Measurements from ENCODE around the gene SNX22.

Gene SNX22

DNA sequence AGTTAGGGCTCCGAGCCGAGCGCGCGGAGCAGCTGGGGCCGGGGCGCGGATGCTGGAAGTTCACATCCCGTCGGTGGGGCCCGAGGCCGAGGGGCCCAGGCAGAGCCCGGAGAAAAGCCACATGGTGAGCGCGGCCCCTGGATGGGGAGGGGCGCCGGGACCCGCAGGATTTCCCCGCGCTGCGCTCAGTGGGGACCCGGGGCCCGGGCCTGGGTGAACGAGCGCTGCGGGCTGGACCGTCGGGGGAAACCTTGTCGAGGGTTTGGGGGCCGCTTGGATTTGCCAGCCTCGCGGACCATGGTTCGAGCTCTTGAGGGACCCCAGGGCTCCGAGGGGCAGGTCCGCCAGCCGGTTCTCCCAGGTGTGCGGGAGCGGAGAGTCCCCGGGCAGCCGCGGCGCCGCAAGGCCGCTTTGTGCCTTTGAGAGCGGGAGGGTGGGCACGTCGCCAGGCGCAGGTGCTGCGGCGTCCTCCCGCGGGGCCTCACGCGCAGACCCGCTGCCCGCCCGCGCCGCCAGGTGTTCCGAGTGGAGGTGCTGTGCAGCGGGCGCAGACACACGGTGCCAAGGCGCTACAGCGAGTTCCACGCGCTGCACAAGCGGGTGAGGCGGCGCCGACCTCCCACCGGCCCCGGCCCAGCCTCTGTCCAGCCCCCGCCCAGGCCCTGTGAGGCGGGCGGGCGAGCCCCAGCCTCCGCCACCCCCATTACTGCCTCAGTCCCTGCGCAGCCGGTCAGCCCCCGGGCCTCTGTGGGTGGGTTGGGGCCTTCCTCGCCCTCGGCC, at the start of gene SNX22:
Gene SNX22, plus strand, starts transcription at position 5 of the 780 bp plus-strand sequence. Its CDS starts 45 bp downstream, at position 50.
- H3K4me2 ChIP-seq (ENCODE audit: low read length), result peak within 1 kb of the TSS; percentile 77
- no peak for TF ChIP-seq EZH2 (IDR thresholded peaks at IDR 0.05; ENCODE audit: borderline replicate concordance, low read length)
- TF ChIP-seq, protein P1, sequence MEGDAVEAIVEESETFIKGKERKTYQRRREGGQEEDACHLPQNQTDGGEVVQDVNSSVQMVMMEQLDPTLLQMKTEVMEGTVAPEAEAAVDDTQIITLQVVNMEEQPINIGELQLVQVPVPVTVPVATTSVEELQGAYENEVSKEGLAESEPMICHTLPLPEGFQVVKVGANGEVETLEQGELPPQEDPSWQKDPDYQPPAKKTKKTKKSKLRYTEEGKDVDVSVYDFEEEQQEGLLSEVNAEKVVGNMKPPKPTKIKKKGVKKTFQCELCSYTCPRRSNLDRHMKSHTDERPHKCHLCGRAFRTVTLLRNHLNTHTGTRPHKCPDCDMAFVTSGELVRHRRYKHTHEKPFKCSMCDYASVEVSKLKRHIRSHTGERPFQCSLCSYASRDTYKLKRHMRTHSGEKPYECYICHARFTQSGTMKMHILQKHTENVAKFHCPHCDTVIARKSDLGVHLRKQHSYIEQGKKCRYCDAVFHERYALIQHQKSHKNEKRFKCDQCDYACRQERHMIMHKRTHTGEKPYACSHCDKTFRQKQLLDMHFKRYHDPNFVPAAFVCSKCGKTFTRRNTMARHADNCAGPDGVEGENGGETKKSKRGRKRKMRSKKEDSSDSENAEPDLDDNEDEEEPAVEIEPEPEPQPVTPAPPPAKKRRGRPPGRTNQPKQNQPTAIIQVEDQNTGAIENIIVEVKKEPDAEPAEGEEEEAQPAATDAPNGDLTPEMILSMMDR (IDR thresholded peaks at IDR 0.05; ENCODE audit: low read length), result no peak
- H3K27ac ChIP-seq (ENCODE audit: low read depth, low read length, poor library complexity, severe bottlenecking), result peak within 1 kb of the TSS; percentile 89
- H3K4me3 ChIP-seq (ENCODE audit: low read depth, low read length, poor library complexity, severe bottlenecking), result peak within 1 kb of the TSS; percentile 74
- no peaks in the 10 kb centered on the region for H3K9me2 ChIP-seq (ENCODE audit: low read depth, low read length)
- no peaks in the 10 kb centered on the region for H3K79me2 ChIP-seq (ENCODE audit: insufficient read depth, low read length)
- no peaks in the 10 kb centered on the region for H3K27me3 ChIP-seq (ENCODE audit: insufficient read depth, low read length)
- no peaks in the 10 kb centered on the region for H3F3A ChIP-seq (ENCODE audit: insufficient read depth, low read length)
- H4K20me1 ChIP-seq (ENCODE audit: insufficient read depth, low read length), result no peaks in the 10 kb centered on the region
- peaks cover 50% of the 10 kb centered on the region for H3K4me1 ChIP-seq (ENCODE audit: insufficient read depth, low read length, severe bottlenecking)
- H3K9me3 ChIP-seq (ENCODE audit: low read length), result no peaks in the 10 kb centered on the region
- H2AFZ ChIP-seq (ENCODE audit: low read length), result no peak within 1 kb of the TSS
- H3K36me3 ChIP-seq (ENCODE audit: insufficient read depth, low read length), result peaks cover 29% of the 10 kb centered on the region
- H3K9ac ChIP-seq (ENCODE audit: low read length), result peak within 1 kb of the TSS; percentile 67

DNA sequence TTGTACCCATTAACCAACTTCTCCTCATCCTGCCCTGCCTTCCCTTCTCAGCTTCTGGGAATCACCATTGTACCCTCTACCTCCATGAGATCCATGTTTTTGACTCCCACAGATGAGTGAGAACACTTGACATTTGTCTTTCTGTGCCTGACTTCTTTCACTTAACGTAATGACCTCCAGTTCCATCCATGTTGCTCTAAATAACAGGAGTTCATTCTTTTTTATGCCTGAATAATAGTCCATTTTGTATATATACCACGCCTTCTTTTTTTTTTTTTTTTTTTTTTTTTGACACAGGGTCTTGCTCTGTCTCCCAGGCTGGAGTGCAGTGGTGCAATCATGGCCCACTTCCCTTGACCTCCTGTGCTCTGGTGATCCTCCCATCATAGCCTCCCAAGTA, 49.0 kb upstream of the SNX22 start:
- H3K4me3 ChIP-seq (ENCODE audit: low read depth, low read length, poor library complexity, severe bottlenecking), result no peak overlapping the region
- 0 out of 2 replicates have a peak, but pooled peaks cover 15% of the 10 kb centered on the region for H3K36me3 ChIP-seq (ENCODE audit: insufficient read depth, low read length)
- no peaks in the 10 kb centered on the region for H4K20me1 ChIP-seq (ENCODE audit: insufficient read depth, low read length)
- TF ChIP-seq, protein P1 (IDR thresholded peaks at IDR 0.05; ENCODE audit: low read length), result no peak
- TF ChIP-seq EZH2 (IDR thresholded peaks at IDR 0.05; ENCODE audit: borderline replicate concordance, low read length), result no peak
- H3K79me2 ChIP-seq (ENCODE audit: insufficient read depth, low read length), result peaks cover 88% of the 10 kb centered on the region
- no peak overlapping the region for H3K9ac ChIP-seq (ENCODE audit: low read length)
- no peak overlapping the region for H2AFZ ChIP-seq (ENCODE audit: low read length)
- H3F3A ChIP-seq (ENCODE audit: insufficient read depth, low read length), result no peaks in the 10 kb centered on the region
- no peak overlapping the region for H3K27ac ChIP-seq (ENCODE audit: low read depth, low read length, poor library complexity, severe bottlenecking)
- H3K4me2 ChIP-seq (ENCODE audit: low read length), result no peak overlapping the region
- no peaks in the 10 kb centered on the region for H3K9me3 ChIP-seq (ENCODE audit: low read length)
- H3K9me2 ChIP-seq (ENCODE audit: low read depth, low read length), result no peaks in the 10 kb centered on the region
- peaks cover 14% of the 10 kb centered on the region for H3K4me1 ChIP-seq (ENCODE audit: insufficient read depth, low read length, severe bottlenecking)
- H3K27me3 ChIP-seq (ENCODE audit: insufficient read depth, low read length), result no peaks in the 10 kb centered on the region

DNA sequence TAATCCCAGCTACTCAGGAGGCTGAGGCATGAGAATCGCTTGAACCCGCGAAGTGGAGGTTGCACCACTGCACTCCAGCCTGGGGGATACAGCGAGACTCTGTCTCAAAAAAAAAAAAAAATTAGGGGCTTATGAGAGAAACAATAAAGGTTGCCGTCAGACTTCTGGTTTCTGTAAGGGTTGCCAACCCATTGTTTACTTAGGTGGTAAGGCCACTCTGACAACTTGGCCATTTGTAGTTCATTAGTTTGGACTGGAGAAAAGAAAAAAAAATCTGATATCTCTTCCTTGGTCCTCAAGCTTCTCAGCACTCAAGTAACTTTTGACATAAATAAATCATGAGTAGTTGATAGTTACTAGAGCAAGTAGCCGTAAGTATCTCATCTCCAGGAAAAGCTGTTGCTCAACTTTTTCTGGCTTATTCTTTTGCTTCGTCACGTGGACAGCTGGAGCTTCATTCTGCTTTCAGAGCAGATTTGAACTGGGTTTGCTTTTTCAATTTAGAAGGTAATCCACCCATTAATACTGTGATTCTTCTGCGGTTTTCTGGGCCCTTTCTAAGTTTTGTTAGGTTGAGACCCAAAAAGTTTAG, 46.3 kb upstream of the SNX22 start:
- no peaks in the 10 kb centered on the region for H3K4me1 ChIP-seq (ENCODE audit: insufficient read depth, low read length, severe bottlenecking)
- no peak for TF ChIP-seq EZH2 (IDR thresholded peaks at IDR 0.05; ENCODE audit: borderline replicate concordance, low read length)
- TF ChIP-seq, protein P1 (IDR thresholded peaks at IDR 0.05; ENCODE audit: low read length), result no peak
- H3K4me2 ChIP-seq (ENCODE audit: low read length), result no peak overlapping the region
- no peak overlapping the region for H2AFZ ChIP-seq (ENCODE audit: low read length)
- H3K9ac ChIP-seq (ENCODE audit: low read length), result no peak overlapping the region
- peaks cover 76% of the 10 kb centered on the region for H3K79me2 ChIP-seq (ENCODE audit: insufficient read depth, low read length)
- H3F3A ChIP-seq (ENCODE audit: insufficient read depth, low read length), result no peaks in the 10 kb centered on the region
- no peaks in the 10 kb centered on the region for H3K9me3 ChIP-seq (ENCODE audit: low read length)
- H3K27me3 ChIP-seq (ENCODE audit: insufficient read depth, low read length), result no peaks in the 10 kb centered on the region
- H3K4me3 ChIP-seq (ENCODE audit: low read depth, low read length, poor library complexity, severe bottlenecking), result no peak overlapping the region
- no peaks in the 10 kb centered on the region for H3K9me2 ChIP-seq (ENCODE audit: low read depth, low read length)
- no peak overlapping the region for H3K27ac ChIP-seq (ENCODE audit: low read depth, low read length, poor library complexity, severe bottlenecking)
- no peaks in the 10 kb centered on the region for H4K20me1 ChIP-seq (ENCODE audit: insufficient read depth, low read length)
- 0 out of 2 replicates have a peak, but pooled peaks cover 10% of the 10 kb centered on the region for H3K36me3 ChIP-seq (ENCODE audit: insufficient read depth, low read length)
